ENCODE data around the gene TECTB. TPM values are rescaled to one million over a fixed set of nuclear protein-coding genes. Genes with fewer than 3 reads are reported as not detected.

Gene TECTB
- total RNA-seq, 1 experiment from 2014 or later, result not detected

DNA sequence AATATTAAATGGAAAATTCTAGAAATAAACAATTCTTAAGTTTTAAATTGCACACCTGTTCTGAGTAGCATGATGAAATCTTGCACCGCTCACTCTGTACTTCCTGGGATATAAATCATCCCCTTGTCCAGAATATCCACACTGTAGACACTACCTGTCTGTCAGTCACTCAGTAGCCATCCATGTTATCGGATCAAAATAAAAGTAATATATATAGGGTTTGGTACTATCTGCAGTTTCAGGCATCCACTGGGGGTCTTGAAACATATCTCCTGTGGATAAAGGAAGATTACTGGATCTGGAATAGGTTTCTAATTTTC lies 6.8 kb downstream of the TECTB start:
- intact Hi-C loops (cut with micrococcal nuclease; ENCODE audit: unreplicated experiment), result no loop called here
- no peak for DNase-seq
- Mint-ChIP-seq H3K27me3 (ENCODE audit: unreplicated experiment) (peaks cover 43% of the 10 kb centered on the region), H3K4me1 (ENCODE audit: low read depth, unreplicated experiment) (no peaks in the 10 kb centered on the region), H3K36me3 (ENCODE audit: insufficient read depth, unreplicated experiment) (no peaks in the 10 kb centered on the region), H3K27ac (ENCODE audit: unreplicated experiment) (no peak overlapping the region), H3K4me3 (ENCODE audit: low read depth, unreplicated experiment) (no peak overlapping the region), H3K9me3 (ENCODE audit: low read depth, unreplicated experiment) (no peaks in the 10 kb centered on the region)
- TF ChIP-seq, protein P1, sequence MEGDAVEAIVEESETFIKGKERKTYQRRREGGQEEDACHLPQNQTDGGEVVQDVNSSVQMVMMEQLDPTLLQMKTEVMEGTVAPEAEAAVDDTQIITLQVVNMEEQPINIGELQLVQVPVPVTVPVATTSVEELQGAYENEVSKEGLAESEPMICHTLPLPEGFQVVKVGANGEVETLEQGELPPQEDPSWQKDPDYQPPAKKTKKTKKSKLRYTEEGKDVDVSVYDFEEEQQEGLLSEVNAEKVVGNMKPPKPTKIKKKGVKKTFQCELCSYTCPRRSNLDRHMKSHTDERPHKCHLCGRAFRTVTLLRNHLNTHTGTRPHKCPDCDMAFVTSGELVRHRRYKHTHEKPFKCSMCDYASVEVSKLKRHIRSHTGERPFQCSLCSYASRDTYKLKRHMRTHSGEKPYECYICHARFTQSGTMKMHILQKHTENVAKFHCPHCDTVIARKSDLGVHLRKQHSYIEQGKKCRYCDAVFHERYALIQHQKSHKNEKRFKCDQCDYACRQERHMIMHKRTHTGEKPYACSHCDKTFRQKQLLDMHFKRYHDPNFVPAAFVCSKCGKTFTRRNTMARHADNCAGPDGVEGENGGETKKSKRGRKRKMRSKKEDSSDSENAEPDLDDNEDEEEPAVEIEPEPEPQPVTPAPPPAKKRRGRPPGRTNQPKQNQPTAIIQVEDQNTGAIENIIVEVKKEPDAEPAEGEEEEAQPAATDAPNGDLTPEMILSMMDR (IDR thresholded peaks at IDR 0.05; ENCODE audit: unreplicated experiment), result no peak
- CTCF ChIA-PET, result no interaction called here
- BruUV-seq (replicated peaks), result no TSS peak

DNA sequence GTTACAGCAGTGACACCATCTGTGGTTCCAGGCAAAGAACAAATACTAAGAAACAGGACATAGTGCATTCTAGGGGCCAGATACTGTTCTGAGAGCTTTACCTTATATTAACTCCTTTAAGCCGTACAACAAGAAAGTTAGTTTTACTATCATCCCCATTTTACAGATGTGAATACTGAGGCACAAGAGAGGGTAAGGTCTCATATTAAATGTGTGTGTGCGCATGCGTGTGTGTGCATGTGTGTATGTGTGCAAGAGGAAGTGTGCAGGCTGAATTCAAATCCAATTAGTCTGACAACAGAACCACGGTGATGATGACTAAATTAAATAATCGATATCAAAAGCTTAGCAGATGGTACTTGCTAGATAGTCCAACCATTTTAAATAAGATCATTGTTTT lies 11.0 kb downstream of the TECTB start:
- no peak overlapping the region for H3K4me3 Mint-ChIP-seq (ENCODE audit: low read depth, unreplicated experiment)
- H3K9me3 Mint-ChIP-seq (ENCODE audit: low read depth, unreplicated experiment), result no peaks in the 10 kb centered on the region
- H3K27me3 Mint-ChIP-seq (ENCODE audit: unreplicated experiment), result peaks cover 49% of the 10 kb centered on the region
- H3K27ac Mint-ChIP-seq (ENCODE audit: unreplicated experiment), result no peak overlapping the region
- TF ChIP-seq, protein P1 (IDR thresholded peaks at IDR 0.05; ENCODE audit: unreplicated experiment), result no peak
- no TSS peak for BruUV-seq (replicated peaks)
- H3K36me3 Mint-ChIP-seq (ENCODE audit: insufficient read depth, unreplicated experiment), result no peaks in the 10 kb centered on the region
- DNase-seq, result no peak
- intact Hi-C loops (cut with micrococcal nuclease; ENCODE audit: unreplicated experiment), result no loop called here
- CTCF ChIA-PET, result no interaction called here
- H3K4me1 Mint-ChIP-seq (ENCODE audit: low read depth, unreplicated experiment), result no peaks in the 10 kb centered on the region

DNA sequence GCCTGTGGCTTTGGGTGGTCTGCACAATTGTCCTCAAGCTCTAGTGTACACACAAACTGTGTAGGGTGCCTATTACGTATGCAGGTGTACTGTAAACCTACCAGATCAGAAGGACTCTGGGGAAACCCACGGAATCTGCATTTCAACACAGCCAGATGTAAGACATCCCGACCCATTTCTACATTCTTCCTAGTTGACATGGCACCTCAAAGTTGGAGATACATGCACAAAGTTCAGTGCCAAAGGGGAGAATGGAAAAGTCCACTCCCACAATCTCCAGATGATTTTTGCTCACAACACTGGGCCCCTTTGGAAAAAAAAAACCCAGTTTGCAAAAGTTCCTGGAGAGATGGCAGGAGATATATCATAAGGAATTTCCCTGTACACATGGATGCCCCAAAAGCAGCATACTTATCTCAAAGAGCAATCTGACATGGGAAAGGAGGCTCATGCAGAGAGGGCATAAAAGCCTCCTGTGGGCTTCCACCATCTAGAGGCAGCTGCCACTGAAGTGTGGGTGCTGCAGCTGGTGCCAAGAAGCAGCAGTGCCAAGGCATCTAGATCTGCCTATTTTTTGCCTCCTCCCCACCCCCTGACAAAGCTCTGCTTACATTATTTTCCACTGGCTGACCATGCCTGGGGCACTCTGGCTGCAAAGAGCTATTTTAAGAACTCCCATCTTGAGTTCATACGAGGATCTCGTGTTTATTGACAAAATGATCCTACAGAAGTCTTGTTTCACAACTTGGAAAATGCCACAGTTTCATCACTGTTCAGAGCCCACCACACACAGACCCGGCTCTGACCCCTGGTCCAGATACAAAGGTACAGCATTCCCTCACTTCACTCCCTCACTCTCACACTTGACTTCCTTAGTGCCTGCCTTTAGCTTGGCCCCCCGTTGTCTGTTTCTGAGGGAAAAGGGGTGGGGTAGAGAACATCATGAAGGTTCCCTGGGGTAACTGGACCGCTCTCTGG lies 12.9 kb downstream of the TECTB start:
- intact Hi-C loops (cut with micrococcal nuclease; ENCODE audit: unreplicated experiment), result no loop called here
- no peaks in the 10 kb centered on the region for H3K9me3 Mint-ChIP-seq (ENCODE audit: low read depth, unreplicated experiment)
- peaks cover 57% of the 10 kb centered on the region for H3K27me3 Mint-ChIP-seq (ENCODE audit: unreplicated experiment)
- CTCF ChIA-PET, result no interaction called here
- no peak overlapping the region for H3K4me3 Mint-ChIP-seq (ENCODE audit: low read depth, unreplicated experiment)
- BruUV-seq (replicated peaks), result no TSS peak
- no peak for DNase-seq
- H3K27ac Mint-ChIP-seq (ENCODE audit: unreplicated experiment), result no peak overlapping the region
- H3K4me1 Mint-ChIP-seq (ENCODE audit: low read depth, unreplicated experiment), result no peaks in the 10 kb centered on the region
- no peaks in the 10 kb centered on the region for H3K36me3 Mint-ChIP-seq (ENCODE audit: insufficient read depth, unreplicated experiment)
- TF ChIP-seq, protein P1 (IDR thresholded peaks at IDR 0.05; ENCODE audit: unreplicated experiment), result no peak

DNA sequence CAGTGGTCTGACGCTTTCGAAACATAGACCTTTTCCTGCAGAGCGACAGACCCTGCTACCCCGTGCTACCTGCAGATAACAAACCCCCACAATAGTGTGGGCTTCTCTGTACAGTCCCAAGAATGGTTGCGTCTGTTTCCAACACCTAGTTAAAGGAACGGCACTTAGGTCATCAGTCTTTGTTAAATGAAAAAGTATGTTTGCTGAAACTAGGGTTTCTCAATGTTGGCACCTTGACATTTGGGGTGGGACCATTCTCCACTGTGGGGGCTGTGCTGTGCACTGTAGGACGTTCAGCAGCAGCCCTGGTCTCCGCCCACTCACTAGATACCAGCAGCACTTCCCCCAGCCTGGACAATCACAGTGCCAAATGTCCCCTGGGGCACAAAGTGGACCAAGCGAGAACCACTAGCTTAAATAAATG lies 13.7 kb downstream of the TECTB start:
- intact Hi-C loops (cut with micrococcal nuclease; ENCODE audit: unreplicated experiment), result no loop called here
- no peaks in the 10 kb centered on the region for H3K36me3 Mint-ChIP-seq (ENCODE audit: insufficient read depth, unreplicated experiment)
- H3K9me3 Mint-ChIP-seq (ENCODE audit: low read depth, unreplicated experiment), result no peaks in the 10 kb centered on the region
- H3K4me1 Mint-ChIP-seq (ENCODE audit: low read depth, unreplicated experiment), result no peaks in the 10 kb centered on the region
- BruUV-seq (replicated peaks), result no TSS peak
- H3K4me3 Mint-ChIP-seq (ENCODE audit: low read depth, unreplicated experiment), result no peak overlapping the region
- CTCF ChIA-PET, result no interaction called here
- no peak for DNase-seq
- peaks cover 57% of the 10 kb centered on the region for H3K27me3 Mint-ChIP-seq (ENCODE audit: unreplicated experiment)
- no peak overlapping the region for H3K27ac Mint-ChIP-seq (ENCODE audit: unreplicated experiment)
- TF ChIP-seq, protein P1 (IDR thresholded peaks at IDR 0.05; ENCODE audit: unreplicated experiment), result no peak

All from Calu3 (cell line).